SU-DHL-6 (cell line): ENCODE data around the gene COL26A1.

Experiments
- H2AFZ ChIP-seq: fragments of 200-600 bp; sonication (generic); 2 replicates; pipeline ENCODE4 v1.6.1; 2014; ENCODE audit warnings: low read depth, mild to moderate bottlenecking, moderate library complexity, mixed read lengths, antibody characterized with exemption, low read length; ENCODE audit not compliant: severe bottlenecking
- H3F3A ChIP-seq: fragments of 200-600 bp; shearing (Covaris generic); 2 replicates; pipeline ENCODE4 v1.6.0; 2016; ENCODE audit warnings: antibody characterized with exemption, mild to moderate bottlenecking; ENCODE audit not compliant: insufficient read depth
- H3K27ac ChIP-seq: fragments of 200-600 bp; sonication (generic); 2 replicates; pipeline ENCODE4 v1.5.1; 2016; ENCODE audit warnings: low read depth, mild to moderate bottlenecking, low read length, moderate library complexity, mixed read lengths
- H3K27me3 ChIP-seq: fragments of 200-600 bp; sonication (generic), shearing (Covaris generic); 2 replicates; pipeline ENCODE4 v1.6.0; 2014; ENCODE audit warnings: mild to moderate bottlenecking, low read length
- H3K36me3 ChIP-seq: fragments of 200-600 bp; sonication (generic); 2 replicates; pipeline ENCODE4 v1.6.1; 2014; ENCODE audit warnings: mild to moderate bottlenecking, low read length, mixed read lengths
- H3K4me2 ChIP-seq: fragments of 300-600, 200-600 bp; shearing (Covaris generic), sonication (generic); 2 replicates; pipeline ENCODE4 v1.6.0; 2014; ENCODE audit warnings: low read length, low read depth, mild to moderate bottlenecking; ENCODE audit not compliant: poor library complexity, severe bottlenecking
- H3K4me3 ChIP-seq: fragments of 200-600 bp; sonication (generic); 2 replicates; pipeline ENCODE4 v1.5.1; 2014; ENCODE audit warnings: antibody characterized with exemption, low read length, mild to moderate bottlenecking, mixed read lengths; ENCODE audit not compliant: insufficient read depth, poor library complexity, severe bottlenecking
- H3K79me2 ChIP-seq: fragments of 200-600 bp; sonication (generic); 2 replicates; pipeline ENCODE4 v1.6.1; 2014; ENCODE audit warnings: mild to moderate bottlenecking, low read length, moderate library complexity; ENCODE audit not compliant: insufficient read depth
- H3K9ac ChIP-seq: fragments of 200-600 bp; sonication (generic); 2 replicates; pipeline ENCODE4 v1.7.0; 2014; ENCODE audit warnings: mild to moderate bottlenecking, low read length
- H3K9me2 ChIP-seq: fragments of 200-600 bp; sonication (generic); replicated peaks from 2 replicates; pipeline ENCODE4 v1.6.1; 2014; ENCODE audit warnings: low read length; ENCODE audit not compliant: insufficient read depth
- H3K9me3 ChIP-seq: fragments of 200-600 bp; sonication (generic); 2 replicates; pipeline ENCODE4 v1.6.1; 2014; ENCODE audit warnings: low read length, mixed read lengths; ENCODE audit not compliant: insufficient read depth
- H4K20me1 ChIP-seq: fragments of 200-600 bp; sonication (generic); 2 replicates; pipeline ENCODE4 v1.6.1; 2014; ENCODE audit warnings: low read depth, mild to moderate bottlenecking, antibody characterized with exemption, low read length, moderate library complexity, mixed read lengths
- EZH2phosphoT487 ChIP-seq: fragments of 200-600 bp; sonication (generic), shearing (Covaris generic); conservative IDR thresholded peaks from 2 replicates; pipeline ENCODE4 v1.6.1; 2018; ENCODE audit warnings: mild to moderate bottlenecking, antibody characterized with exemption, low read length, moderate library complexity, mixed read lengths
- TF ChIP-seq, protein P1 (sequence below): fragments of 200-600 bp; sonication (generic); IDR thresholded peaks from one replicate; pipeline ENCODE4 v1.5.1; 2017; ENCODE audit warnings: antibody characterized with exemption, mild to moderate bottlenecking, low read length, moderate library complexity; ENCODE audit not compliant: insufficient read depth, poor library complexity, severe bottlenecking

COL26A1 gene

DNA sequence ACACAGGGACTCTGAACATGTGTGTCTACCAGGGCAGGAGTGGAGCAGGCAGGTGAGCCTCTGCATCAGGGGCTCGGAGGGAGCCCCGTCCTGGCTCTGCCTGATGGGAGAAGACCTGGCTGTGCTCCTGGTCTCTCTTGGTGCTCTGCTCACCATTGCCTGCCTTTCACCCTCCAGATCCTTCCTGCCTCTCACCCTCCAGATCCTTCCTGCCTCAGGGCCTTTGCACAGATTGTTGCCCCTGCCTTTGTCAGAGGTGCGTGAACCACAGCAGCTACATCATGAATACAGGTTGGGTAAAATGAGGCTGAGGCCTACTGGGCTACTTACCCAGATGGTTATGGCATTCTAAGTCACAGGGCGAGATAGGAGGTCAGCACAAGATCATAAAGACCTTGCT is 16.6 kb downstream of the COL26A1 start:
- Histone ChIP-seq H3K4me2 (no peak overlapping the region), H3K27ac (no peak overlapping the region), H3K27me3 (no peaks in the 10 kb centered on the region), H3K9me2 (no peaks in the 10 kb centered on the region), H4K20me1 (no peaks in the 10 kb centered on the region), H3K4me3 (no peak overlapping the region), H2AFZ (no peak overlapping the region), H3K9ac (no peak overlapping the region), H3F3A (no peaks in the 10 kb centered on the region), H3K79me2 (no peaks in the 10 kb centered on the region), H3K36me3 (no peaks in the 10 kb centered on the region), H3K9me3 (no peaks in the 10 kb centered on the region)
- TF ChIP-seq, protein P1, sequence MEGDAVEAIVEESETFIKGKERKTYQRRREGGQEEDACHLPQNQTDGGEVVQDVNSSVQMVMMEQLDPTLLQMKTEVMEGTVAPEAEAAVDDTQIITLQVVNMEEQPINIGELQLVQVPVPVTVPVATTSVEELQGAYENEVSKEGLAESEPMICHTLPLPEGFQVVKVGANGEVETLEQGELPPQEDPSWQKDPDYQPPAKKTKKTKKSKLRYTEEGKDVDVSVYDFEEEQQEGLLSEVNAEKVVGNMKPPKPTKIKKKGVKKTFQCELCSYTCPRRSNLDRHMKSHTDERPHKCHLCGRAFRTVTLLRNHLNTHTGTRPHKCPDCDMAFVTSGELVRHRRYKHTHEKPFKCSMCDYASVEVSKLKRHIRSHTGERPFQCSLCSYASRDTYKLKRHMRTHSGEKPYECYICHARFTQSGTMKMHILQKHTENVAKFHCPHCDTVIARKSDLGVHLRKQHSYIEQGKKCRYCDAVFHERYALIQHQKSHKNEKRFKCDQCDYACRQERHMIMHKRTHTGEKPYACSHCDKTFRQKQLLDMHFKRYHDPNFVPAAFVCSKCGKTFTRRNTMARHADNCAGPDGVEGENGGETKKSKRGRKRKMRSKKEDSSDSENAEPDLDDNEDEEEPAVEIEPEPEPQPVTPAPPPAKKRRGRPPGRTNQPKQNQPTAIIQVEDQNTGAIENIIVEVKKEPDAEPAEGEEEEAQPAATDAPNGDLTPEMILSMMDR = no peak

DNA sequence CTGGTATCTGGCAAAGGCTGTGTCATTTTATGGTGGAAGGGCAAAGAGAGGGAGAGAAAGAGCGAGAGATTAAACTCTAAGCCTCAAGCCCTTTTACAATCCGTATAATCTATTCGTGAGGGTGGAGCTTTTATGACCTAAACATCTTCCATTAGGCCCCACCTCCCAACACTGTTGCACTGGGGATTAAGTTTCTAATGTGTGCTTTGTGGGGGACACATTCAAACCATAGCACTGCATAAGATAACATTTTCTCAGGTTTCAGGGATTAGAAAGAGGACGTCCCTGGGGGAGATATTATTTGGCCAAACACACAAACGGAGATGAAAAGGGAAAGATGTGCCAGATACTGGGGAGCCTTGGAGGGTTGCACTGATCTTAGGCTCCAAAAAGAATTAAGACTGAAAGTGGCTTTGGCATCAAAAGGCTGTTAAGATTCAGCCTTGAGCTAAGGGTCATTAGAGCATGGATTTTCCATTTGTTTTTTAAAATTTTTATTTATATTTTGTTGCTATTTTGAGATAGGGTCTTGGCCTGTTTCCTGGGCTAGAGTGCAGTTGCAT is 19.0 kb downstream of the COL26A1 start:
- H3K27me3 ChIP-seq = no peaks in the 10 kb centered on the region
- no peaks in the 10 kb centered on the region for H4K20me1 ChIP-seq
- H3K36me3 ChIP-seq = no peaks in the 10 kb centered on the region
- no peak overlapping the region for H2AFZ ChIP-seq
- no peak overlapping the region for H3K9ac ChIP-seq
- H3K79me2 ChIP-seq = no peaks in the 10 kb centered on the region
- no peak overlapping the region for H3K4me3 ChIP-seq
- TF ChIP-seq EZH2phosphoT487 = no peak
- TF ChIP-seq, protein P1 = no peak
- H3K27ac ChIP-seq = no peak overlapping the region
- no peaks in the 10 kb centered on the region for H3F3A ChIP-seq
- H3K4me2 ChIP-seq = no peak overlapping the region
- H3K9me2 ChIP-seq = no peaks in the 10 kb centered on the region
- H3K9me3 ChIP-seq = no peaks in the 10 kb centered on the region

DNA sequence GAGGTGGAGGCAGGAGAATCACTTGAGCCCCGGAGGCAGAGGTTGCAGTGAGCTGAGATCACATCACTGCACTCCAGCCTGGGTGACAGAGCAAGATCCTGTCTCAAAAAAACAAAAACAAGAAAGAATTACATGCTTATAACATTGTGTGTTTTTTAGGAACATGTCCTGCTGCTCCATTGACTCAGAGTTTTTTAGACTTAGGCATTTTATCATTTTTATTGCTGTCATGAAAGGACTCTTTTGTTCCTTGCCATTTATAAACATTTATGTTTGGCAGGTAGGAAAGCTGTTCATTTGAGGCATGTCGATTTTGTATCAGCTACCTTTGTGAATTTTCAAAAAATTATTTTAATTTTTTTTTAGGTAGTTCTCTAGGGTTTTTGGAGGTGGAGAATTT is 20.3 kb downstream of the COL26A1 start:
- no peak overlapping the region for H3K27ac ChIP-seq
- H3K9me3 ChIP-seq = no peaks in the 10 kb centered on the region
- no peaks in the 10 kb centered on the region for H3K36me3 ChIP-seq
- no peaks in the 10 kb centered on the region for H3F3A ChIP-seq
- no peaks in the 10 kb centered on the region for H3K79me2 ChIP-seq
- no peaks in the 10 kb centered on the region for H3K9me2 ChIP-seq
- H3K4me3 ChIP-seq = no peak overlapping the region
- no peak overlapping the region for H3K9ac ChIP-seq
- H3K27me3 ChIP-seq = no peaks in the 10 kb centered on the region
- TF ChIP-seq, protein P1 = no peak
- H3K4me2 ChIP-seq = no peak overlapping the region
- no peak overlapping the region for H2AFZ ChIP-seq
- no peaks in the 10 kb centered on the region for H4K20me1 ChIP-seq
